C1 segment of cervical spinal cord (tissue), 14 donors: ENCODE results near the gene ENAH.
A peak's percentile ranks its signal among the peaks of the same experiment; 100 is the strongest.
"Not testable (repeated sequence)": the region's sequence is repeated elsewhere in the genome, so short reads cannot be mapped to it uniquely, and the experiment has no call there.

ENCODE experiments used
- DNase-seq, 14 donors: peaks; one replicate each; lab custom pipeline; 2025; lab: John Stamatoyannopoulos, UW

The ENAH gene

GRCh38 chr1:225677350-225678124 is 24.6 kb upstream of the ENAH start:
- peak in 1 of 14 donors; percentile 2 for DNase-seq

GRCh38 chr1:225674381-225674780 is 21.5 kb upstream of the ENAH start:
- DNase-seq = no peak

DNA sequence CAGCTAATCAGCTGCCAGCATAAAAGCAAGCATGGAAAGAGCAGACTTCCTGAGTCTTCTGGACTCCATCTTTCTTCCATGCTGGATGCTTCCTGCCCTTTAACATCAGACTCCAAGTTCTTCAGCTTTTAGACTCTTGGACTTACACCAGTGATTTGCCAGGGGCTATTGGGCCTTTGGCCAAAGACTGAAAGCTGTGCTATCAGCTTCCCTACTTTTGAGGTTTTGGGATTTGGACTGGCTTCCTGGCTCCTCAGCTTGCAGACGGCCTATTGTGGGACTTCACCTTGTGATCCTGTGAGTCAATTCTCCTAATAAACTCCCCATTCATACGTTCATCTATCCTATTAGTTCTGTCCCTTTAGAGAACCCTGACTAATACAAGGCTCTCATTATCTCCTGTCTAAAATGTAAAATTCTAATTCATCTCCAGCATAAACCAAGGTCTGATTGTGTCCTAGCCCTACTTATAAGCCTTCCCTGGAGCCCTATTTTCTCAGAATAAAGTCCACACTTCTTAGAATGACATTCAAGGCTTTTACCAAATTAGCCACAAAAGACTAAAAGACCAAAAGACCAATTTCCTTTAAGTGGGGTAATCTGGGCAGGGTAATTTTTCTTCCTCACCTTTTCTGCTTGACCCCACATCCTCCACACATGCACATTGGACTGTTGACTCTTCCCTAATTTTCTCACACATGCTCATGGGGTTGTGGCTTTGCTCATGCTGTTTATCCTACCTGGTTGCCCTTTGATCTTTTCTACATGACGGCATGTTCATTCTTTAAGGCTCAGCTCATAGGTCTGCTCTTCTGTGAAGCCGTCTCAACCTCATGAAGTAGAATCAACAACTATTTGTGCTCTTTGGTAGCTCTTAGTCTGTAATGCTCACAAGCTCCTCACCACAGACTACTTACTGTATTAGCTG is 18.1 kb upstream of the ENAH start:
- DNase-seq = no peak

DNA sequence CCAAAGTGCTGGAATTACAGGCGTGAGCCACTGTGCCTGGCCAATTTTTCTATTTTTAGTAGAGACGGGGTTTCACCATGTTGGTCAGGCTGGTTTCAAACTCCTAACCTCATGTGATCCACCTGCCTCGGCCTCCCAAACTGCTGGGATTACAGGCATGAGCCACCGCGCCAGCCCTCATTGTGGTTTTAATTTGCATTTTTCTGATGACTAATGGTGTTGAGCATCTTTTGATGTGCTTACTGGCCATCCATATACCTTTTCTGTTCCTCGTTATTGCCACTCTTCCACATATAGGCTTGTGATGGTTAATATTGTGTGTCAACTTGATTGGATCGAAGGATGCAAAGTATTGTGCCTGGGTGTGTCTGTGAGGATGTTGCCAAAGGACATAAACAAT is 17.4 kb upstream of the ENAH start:
- DNase-seq = no peak

DNA sequence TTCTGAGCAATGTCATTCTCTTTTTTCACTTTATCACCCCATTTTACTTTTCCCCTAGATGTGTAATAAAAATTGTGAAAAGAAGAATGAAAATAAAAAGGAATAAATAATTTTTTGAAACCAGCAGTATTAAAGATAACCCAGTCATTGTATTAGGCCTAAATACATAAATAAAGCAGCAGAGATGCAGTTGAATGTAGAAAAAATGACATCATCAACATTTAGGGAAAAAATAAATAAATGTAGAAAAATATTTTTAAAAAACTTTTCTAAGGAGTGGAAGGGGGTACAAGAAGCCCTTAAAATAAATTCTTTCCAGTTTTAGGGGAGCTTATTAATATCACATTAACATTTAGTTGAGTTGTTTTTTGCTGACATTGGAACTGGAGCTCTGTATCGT is 15.3 kb upstream of the ENAH start:
- no peak for DNase-seq

- no peak for DNase-seq
These were observed 14.4 kb upstream of the ENAH start for GRCh38 chr1:225667362-225667761.

- DNase-seq = no peak
These were observed 13.6 kb upstream of the ENAH start for GRCh38 chr1:225666495-225666894.

GRCh38 chr1:225664762-225665161 is 11.8 kb upstream of the ENAH start:
- DNase-seq = no peak

DNA sequence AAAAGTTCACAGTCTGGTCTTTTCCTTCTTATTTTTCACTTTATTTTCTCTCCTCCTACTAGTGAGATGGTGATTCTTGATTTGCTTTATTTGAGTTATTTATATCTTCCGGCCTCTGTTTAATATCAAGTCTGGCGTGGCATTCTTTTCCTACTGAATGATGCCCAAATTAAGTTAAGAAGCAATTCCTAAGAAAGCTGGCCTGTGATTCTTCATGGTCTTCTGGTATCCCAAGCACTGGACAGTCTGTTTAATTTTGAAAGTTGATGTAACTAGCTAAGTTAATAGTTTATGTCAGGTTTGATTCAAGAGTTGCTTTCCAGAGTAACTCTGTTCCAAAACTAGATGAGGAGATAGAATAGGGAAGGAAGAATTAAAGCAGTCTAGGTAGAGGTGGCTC is 9.2 kb upstream of the ENAH start:
- DNase-seq = no peak

GRCh38 chr1:225660544-225660946 is 7.6 kb upstream of the ENAH start:
- no peak for DNase-seq

DNA sequence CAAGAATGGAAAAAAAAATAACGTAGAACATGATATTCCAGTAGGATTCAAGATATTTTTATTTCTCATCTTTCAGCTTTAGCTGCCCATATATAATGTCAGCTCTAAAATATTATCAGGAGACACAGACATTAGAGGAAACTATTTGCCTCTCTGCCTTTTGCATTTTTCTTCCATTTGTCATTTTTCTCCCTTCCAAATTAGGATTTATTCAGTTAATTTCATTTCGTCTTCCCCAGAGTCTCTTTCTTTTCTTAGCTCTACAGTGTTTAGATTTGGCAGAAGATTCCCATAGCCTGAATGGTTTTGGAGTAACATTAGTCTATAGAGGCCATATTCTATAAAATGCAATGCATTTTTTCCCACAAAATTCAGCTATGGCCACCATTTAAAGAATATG is 5.1 kb upstream of the ENAH start:
- DNase-seq = no peak

- no peak for DNase-seq
These were observed 4.6 kb upstream of the ENAH start for GRCh38 chr1:225657462-225657989.

DNA sequence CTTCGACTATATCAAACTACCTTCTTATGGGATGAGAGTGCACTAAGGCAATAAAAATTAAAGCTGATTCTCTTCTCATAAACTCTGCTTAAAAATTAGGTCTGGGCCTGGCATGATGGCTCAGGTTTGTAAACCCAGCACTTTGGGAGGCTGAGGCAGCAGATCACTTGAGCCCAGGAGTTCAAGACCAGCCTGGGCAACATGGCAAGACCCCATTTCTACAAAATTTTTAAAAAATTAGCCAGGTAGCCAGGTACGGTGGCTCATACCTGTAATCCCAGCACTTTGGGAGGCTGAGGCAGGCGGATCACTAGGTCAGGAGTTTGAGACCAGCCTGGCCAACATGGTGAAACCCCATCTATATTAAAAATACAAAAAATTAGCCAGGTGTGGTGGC is 3.3 kb upstream of the ENAH start:
- not testable (repeated sequence) for DNase-seq

DNA sequence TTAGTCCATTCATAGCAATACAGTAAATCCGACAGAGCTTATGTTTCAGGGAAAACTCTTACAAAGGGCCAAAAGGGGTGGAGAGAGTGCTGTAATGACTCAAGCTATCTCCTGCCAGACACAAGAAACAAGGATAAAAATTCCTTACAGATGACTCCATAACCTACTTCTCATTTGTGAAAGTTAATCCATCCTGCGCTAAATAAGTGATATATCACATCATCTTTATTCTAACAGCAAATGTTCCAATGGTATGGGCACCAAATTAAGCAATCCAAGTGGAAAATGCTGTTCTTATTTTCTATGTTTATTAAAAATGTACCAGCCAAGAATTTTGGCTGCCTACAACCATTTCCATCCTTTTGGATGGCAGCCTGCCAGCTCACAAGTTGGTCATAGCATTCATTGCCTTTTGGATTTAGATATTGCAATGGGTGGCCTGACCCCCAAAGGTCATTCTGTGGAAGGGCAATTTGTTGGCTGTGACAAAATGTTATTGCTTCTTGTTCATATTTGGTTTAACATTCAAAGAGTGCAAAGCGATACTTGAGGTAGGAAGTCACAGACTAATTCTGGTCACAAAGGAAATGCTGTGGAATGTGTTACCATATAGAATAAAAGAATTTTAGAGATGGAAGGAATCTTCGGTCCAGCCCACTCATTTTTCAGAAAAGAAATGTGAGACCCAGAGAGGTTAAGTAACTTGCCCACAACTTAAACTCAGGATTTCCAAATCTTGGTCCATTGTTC is 2.8 kb upstream of the ENAH start:
- peak in 6 of 14 donors; percentile 0 to 53 (median 12) for DNase-seq

DNA sequence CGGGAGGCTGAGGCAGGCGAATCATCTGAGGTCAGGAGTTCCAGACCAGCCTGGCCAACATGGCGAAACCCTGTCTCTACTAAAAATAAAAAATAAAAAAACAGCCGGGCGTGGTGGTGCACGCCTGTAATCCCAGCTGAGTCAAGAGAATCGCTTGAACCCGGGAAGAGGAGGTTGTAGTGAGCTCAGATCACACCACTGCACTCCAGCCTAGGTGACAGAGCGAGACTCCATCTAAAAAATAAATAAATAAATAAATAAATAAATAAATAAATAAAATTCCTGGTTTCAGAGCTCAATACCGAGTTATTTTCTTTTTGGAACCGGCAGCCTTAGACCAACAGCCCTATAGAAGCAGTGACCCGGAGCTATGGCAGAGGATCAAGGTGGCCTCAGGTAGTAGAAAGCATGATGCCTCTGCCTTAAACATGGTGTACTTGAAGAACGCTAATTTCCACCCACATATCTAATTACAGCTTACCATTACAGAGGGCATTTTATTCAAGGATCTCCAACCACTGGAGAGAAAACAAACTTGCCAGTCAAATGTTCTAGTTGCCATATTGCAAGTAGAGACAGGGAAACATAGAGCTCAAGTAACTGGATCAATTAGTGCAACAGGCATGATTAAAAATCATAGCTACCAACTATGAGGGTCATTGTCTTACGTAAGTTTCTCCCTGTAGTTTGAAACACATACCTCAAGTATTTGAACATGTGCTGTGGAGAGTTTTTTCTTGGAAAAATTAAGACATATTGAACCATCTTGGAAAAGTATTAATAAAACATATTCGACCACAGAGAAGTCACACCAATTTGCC is 2.0 kb upstream of the ENAH start:
- DNase-seq = no peak

GRCh38 chr1:225654277-225654597 is 1.3 kb upstream of the ENAH start:
- no peak for DNase-seq

DNA sequence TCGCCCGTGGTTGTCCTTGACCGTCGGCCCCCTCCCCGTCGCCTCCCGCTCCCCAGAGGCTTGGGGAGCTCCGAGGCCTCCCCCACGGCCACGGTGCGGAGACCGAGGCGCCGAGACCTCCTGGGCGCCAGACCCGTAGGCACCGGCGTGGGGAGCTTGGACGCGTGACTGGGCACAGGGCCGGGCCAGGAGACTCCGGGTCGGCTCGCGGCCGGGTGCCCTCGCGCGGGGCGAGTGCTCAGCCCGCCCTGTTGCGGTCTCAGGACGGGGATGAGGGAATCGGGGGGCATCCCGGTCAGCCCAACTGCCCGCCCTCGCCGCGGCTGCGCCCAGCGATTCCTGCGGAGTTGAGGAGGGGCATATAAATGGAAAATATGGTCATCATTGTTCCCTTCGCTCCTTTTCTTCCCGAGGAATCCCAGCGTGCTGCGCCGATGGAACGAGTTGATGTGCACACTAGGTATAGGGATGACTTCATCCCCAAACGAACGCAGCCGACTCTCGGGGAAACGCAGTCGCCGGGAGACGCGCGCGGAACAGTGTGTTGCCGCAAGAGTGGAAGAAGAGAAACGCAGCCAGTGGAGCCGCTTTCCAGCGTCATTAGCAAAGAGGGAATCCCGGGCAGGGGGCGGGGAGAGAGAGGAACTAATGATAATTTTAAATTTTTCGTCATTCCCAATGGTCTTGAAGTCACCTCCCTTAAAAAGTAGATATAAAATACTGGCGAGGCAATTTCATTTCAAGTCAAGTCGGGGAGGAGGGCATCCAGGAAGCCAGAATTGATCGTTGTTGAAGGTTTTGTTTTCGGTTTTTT is 747 bp upstream of the ENAH start:
- DNase-seq = peak in 13 of 14 donors; percentile 52 to 95 (median 73)

DNA sequence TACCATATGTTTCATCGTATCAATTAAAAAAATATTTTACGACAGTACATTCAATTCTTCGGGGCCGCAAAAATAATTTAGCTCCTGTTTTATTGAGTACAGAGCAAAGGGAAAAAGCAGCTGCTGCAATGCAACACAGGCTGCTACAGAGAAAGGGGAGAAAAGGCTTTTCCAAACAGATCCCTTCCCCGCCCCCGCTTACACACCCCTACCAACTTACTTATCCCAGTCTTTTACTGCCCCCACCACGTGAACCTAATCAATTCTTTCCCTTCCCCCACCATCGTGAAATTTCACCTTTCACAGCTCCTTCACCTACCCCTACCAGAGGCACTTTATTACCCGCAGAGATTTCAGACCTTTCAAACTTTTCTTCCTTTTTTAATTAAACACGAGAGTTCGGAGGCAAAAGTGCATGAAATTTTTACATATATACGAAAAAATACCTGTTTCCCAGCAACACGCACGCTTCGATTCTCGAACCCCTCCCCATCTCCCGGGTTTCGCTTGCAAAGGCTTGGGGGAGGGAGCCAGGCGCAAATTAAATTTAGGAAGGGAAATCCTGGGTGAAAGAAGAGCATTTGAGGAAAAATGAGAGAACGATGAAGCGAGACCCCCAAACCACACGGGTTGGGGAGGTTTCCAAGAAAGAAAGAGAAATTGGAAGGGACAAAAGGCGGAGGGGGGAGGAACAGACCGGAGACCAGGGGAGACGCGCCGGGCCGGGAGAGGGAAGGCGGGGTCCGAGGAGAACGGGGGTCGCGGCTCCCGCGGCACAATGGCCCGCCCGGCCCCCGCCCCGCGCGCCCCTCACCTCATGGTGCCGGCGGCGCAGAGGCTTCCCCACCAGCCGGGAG is 823 bp downstream of the ENAH start:
- DNase-seq = peak in 6 of 14 donors; percentile 32 to 66 (median 46)

DNA sequence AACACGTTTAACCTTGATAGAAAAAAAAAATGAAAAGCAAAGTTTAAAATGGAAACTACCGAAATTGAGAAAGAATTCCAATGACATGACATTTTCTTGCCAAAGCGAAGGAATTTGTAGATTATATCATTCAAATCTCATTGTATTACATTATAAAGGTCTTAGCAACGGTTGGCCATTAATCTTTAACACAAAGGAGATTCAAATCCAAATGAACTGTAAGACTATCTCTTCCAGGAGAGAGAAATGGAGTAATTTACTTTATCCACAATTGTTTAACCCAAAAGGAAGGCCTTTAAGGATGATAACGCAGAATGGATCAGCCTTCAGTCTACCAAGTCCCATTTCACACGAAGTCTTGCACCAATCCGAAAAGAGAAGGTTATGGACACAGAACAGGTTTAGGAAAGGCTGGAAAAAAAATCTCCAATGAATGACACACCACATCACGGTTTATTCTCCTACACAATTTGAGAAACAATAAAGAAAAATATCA is 1.5 kb downstream of the ENAH start:
- DNase-seq = peak in 2 of 14 donors; percentile 27 to 40
